HEK293 (cell line): Measurements from ENCODE around the gene PARD3.

ENCODE experiments used
- BCL11B ChIP-seq: fragments of 450-650 bp; formaldehyde crosslinking; IDR thresholded peaks from 2 replicates; pipeline ENCODE4 v1.5.1; 2016; ENCODE audit warnings: low read depth, missing biosample characterization, missing genetic modification characterization
- ZBTB8A ChIP-seq: fragments of 450-650 bp; formaldehyde crosslinking; IDR thresholded peaks from 2 replicates; pipeline ENCODE4 v1.5.1; 2016; ENCODE audit warnings: missing biosample characterization, missing genetic modification characterization
- ZNF621 ChIP-seq: fragments of 450-650 bp; formaldehyde crosslinking; IDR thresholded peaks from 2 replicates; pipeline ENCODE4 v1.5.1; 2017; ENCODE audit warnings: missing biosample characterization, missing genetic modification characterization
- ZNF629 ChIP-seq: fragments of 450-650 bp; formaldehyde crosslinking; IDR thresholded peaks from 2 replicates; pipeline ENCODE4 v1.5.1; 2017; ENCODE audit warnings: missing biosample characterization, missing genetic modification characterization
- ZNF776 ChIP-seq: fragments of 450-650 bp; formaldehyde crosslinking; IDR thresholded peaks from 2 replicates; pipeline ENCODE4 v1.5.0; 2017; ENCODE audit warnings: missing biosample characterization, missing genetic modification characterization, borderline replicate concordance
- ZNF777 ChIP-seq: fragments of 450-650 bp; formaldehyde crosslinking; IDR thresholded peaks from 2 replicates; pipeline ENCODE4 v1.5.1; 2017; ENCODE audit warnings: missing biosample characterization, missing genetic modification characterization, borderline replicate concordance
- TF ChIP-seq, protein P1 (sequence below): fragments of 450-650 bp; formaldehyde crosslinking; IDR thresholded peaks from 2 replicates; pipeline ENCODE4 v1.5.1; 2016; ENCODE audit warnings: missing biosample characterization, missing genetic modification characterization
- TF ChIP-seq, protein P2 (sequence below): fragments of 450-650 bp; formaldehyde crosslinking; IDR thresholded peaks from 2 replicates; pipeline ENCODE4 v1.5.1; 2016; ENCODE audit warnings: missing biosample characterization, missing genetic modification characterization
- TF ChIP-seq, protein P3 (sequence below): fragments of 450-650 bp; formaldehyde crosslinking; IDR thresholded peaks from 2 replicates; pipeline ENCODE4 v1.5.1; 2016; ENCODE audit warnings: missing biosample characterization, missing genetic modification characterization

DNA sequence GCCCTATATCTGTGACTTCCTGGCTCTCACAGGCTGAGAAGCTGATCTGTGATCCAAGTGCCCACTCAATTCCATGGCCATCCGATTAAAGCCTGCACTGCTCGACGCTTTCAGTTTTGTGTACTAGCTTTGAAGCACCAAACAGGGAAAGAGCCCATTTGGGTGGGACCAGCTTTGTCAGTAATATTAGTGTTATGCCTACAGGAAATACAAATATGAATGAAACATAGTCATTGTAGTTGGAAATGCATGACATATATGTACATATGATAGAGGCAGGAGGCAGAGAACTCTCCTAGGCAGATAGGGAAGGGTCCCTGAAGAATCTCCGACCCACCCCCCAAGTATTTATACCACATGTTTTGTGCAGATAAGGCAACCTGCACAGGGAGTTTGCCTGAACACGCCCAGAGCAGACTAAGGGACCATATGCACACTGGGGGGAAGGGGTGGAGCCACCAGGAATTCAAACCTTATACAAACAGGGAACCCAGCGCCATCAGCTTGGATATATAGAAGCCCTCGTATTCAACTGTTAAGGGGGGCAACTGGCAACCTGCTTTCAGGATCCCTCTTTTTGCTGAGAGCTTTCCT lies 653.2 kb downstream of the PARD3 start:
- TF ChIP-seq, protein P1, sequence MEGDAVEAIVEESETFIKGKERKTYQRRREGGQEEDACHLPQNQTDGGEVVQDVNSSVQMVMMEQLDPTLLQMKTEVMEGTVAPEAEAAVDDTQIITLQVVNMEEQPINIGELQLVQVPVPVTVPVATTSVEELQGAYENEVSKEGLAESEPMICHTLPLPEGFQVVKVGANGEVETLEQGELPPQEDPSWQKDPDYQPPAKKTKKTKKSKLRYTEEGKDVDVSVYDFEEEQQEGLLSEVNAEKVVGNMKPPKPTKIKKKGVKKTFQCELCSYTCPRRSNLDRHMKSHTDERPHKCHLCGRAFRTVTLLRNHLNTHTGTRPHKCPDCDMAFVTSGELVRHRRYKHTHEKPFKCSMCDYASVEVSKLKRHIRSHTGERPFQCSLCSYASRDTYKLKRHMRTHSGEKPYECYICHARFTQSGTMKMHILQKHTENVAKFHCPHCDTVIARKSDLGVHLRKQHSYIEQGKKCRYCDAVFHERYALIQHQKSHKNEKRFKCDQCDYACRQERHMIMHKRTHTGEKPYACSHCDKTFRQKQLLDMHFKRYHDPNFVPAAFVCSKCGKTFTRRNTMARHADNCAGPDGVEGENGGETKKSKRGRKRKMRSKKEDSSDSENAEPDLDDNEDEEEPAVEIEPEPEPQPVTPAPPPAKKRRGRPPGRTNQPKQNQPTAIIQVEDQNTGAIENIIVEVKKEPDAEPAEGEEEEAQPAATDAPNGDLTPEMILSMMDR (tag by site-specific recombination), result no peak
- TF ChIP-seq, protein P2, sequence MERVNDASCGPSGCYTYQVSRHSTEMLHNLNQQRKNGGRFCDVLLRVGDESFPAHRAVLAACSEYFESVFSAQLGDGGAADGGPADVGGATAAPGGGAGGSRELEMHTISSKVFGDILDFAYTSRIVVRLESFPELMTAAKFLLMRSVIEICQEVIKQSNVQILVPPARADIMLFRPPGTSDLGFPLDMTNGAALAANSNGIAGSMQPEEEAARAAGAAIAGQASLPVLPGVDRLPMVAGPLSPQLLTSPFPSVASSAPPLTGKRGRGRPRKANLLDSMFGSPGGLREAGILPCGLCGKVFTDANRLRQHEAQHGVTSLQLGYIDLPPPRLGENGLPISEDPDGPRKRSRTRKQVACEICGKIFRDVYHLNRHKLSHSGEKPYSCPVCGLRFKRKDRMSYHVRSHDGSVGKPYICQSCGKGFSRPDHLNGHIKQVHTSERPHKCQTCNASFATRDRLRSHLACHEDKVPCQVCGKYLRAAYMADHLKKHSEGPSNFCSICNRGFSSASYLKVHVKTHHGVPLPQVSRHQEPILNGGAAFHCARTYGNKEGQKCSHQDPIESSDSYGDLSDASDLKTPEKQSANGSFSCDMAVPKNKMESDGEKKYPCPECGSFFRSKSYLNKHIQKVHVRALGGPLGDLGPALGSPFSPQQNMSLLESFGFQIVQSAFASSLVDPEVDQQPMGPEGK (tag by site-specific recombination), result no peak
- TF ChIP-seq BCL11B (tag by site-specific recombination), result no peak
- TF ChIP-seq ZNF621 (tag by site-specific recombination), result no peak
- no peak for TF ChIP-seq ZNF777
- TF ChIP-seq ZBTB8A, result no peak
- TF ChIP-seq ZNF629 (tag by site-specific recombination), result no peak
- TF ChIP-seq, protein P3, sequence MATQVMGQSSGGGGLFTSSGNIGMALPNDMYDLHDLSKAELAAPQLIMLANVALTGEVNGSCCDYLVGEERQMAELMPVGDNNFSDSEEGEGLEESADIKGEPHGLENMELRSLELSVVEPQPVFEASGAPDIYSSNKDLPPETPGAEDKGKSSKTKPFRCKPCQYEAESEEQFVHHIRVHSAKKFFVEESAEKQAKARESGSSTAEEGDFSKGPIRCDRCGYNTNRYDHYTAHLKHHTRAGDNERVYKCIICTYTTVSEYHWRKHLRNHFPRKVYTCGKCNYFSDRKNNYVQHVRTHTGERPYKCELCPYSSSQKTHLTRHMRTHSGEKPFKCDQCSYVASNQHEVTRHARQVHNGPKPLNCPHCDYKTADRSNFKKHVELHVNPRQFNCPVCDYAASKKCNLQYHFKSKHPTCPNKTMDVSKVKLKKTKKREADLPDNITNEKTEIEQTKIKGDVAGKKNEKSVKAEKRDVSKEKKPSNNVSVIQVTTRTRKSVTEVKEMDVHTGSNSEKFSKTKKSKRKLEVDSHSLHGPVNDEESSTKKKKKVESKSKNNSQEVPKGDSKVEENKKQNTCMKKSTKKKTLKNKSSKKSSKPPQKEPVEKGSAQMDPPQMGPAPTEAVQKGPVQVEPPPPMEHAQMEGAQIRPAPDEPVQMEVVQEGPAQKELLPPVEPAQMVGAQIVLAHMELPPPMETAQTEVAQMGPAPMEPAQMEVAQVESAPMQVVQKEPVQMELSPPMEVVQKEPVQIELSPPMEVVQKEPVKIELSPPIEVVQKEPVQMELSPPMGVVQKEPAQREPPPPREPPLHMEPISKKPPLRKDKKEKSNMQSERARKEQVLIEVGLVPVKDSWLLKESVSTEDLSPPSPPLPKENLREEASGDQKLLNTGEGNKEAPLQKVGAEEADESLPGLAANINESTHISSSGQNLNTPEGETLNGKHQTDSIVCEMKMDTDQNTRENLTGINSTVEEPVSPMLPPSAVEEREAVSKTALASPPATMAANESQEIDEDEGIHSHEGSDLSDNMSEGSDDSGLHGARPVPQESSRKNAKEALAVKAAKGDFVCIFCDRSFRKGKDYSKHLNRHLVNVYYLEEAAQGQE (tag by site-specific recombination), result no peak
- no peak for TF ChIP-seq ZNF776 (tag by site-specific recombination)
